ENCODE measurements around the gene RSPH1. TPM values are rescaled to one million over a fixed set of nuclear protein-coding genes. Genes with fewer than 3 reads are reported as not detected.
"Not testable (repeated sequence)": the region's sequence is repeated elsewhere in the genome, so short reads cannot be mapped to it uniquely, and the experiment has no call there.

Gene RSPH1
- polyA plus RNA-seq, 3 donors, result 0.13 to 1.6 (median 0.34) TPM

GRCh38 chr21:42474043-42474831 is 21.8 kb downstream of the RSPH1 start:
- no peak overlapping the region for H3K27ac ChIP-seq (ENCODE audit: low read depth, low read length)

GRCh38 chr21:42473498-42474042 is 22.5 kb downstream of the RSPH1 start:
- 86 to 91% (median 88%) methylated on average over 9 of the region's 9 CpGs for WGBS, 3 donors
- H3K27ac ChIP-seq (ENCODE audit: low read depth, low read length), result no peak overlapping the region

More at GRCh38 chr21:42474043-42474831, 21.8 kb downstream of the RSPH1 start:
- 69 to 76% (median 73%) methylated on average over 14 of the region's 14 CpGs for WGBS, 3 donors

GRCh38 chr21:42472521-42472920 is 23.5 kb downstream of the RSPH1 start:
- no peak overlapping the region for H3K27ac ChIP-seq (ENCODE audit: low read depth, low read length)

GRCh38 chr21:42471716-42472330 is 24.2 kb downstream of the RSPH1 start:
- WGBS, 3 donors, result 89 to 94% (median 90%) methylated on average over 13 of the region's 13 CpGs
- no peak overlapping the region for H3K27ac ChIP-seq (ENCODE audit: low read depth, low read length)

More at GRCh38 chr21:42472521-42472920, 23.5 kb downstream of the RSPH1 start:
- whole genome bisulfite sequencing, 3 donors, result 67 to 97% (median 72%) methylated on average over 7 of the region's 7 CpGs

GRCh38 chr21:42471206-42471605 is 24.8 kb downstream of the RSPH1 start:
- 89 to 93% (median 93%) methylated on average over 9 of the region's 9 CpGs for WGBS, 3 donors
- no peak overlapping the region for H3K27ac ChIP-seq (ENCODE audit: low read depth, low read length)

- H3K27ac ChIP-seq (ENCODE audit: low read depth, low read length), result not testable (repeated sequence)
- 95 to 97% (median 95%) methylated on average over 4 of the region's 4 CpGs for WGBS, 3 donors
These were observed 26.3 kb downstream of the RSPH1 start for GRCh38 chr21:42469726-42470125.

GRCh38 chr21:42469272-42469671 is 26.8 kb downstream of the RSPH1 start:
- H3K27ac ChIP-seq (ENCODE audit: low read depth, low read length), result no peak overlapping the region
- 89 to 91% (median 89%) methylated on average over 2 of the region's 2 CpGs for WGBS, 3 donors

GRCh38 chr21:42468491-42469131 is 27.4 kb downstream of the RSPH1 start:
- WGBS, 3 donors, result 61 to 83% (median 64%) methylated on average over 6 of the region's 6 CpGs
- H3K27ac ChIP-seq (ENCODE audit: low read depth, low read length), result no peak overlapping the region

- H3K27ac ChIP-seq (ENCODE audit: low read depth, low read length), result no peak overlapping the region
- WGBS, 3 donors, result 37 to 52% (median 50%) methylated on average over 12 of the region's 12 CpGs
These were observed 28.7 kb downstream of the RSPH1 start for GRCh38 chr21:42467140-42467983.

GRCh38 chr21:42466700-42467099 is 29.3 kb downstream of the RSPH1 start:
- H3K27ac ChIP-seq (ENCODE audit: low read depth, low read length), result no peak overlapping the region
- WGBS, 3 donors, result 90 to 95% (median 91%) methylated on average over 10 of the region's 10 CpGs

GRCh38 chr21:42465803-42466127 is 30.3 kb downstream of the RSPH1 start:
- no peak overlapping the region for H3K27ac ChIP-seq (ENCODE audit: low read depth, low read length)
- 60 to 92% (median 68%) methylated on average over 3 of the region's 3 CpGs for WGBS, 3 donors

GRCh38 chr21:42465008-42465802 is 30.8 kb downstream of the RSPH1 start:
- H3K27ac ChIP-seq (ENCODE audit: low read depth, low read length), result no peak overlapping the region
- 30 to 36% (median 33%) methylated on average over 8 of the region's 8 CpGs for WGBS, 3 donors

GRCh38 chr21:42463861-42464515 is 32.0 kb downstream of the RSPH1 start:
- H3K27ac ChIP-seq (ENCODE audit: low read depth, low read length), result no peak overlapping the region
- WGBS, 3 donors, result 57 to 88% (median 59%) methylated on average over 17 of the region's 17 CpGs

GRCh38 chr21:42461881-42462877 is 33.8 kb downstream of the RSPH1 start:
- 62 to 72% (median 68%) methylated on average over 10 of the region's 10 CpGs for WGBS, 3 donors
- no peak overlapping the region for H3K27ac ChIP-seq (ENCODE audit: low read depth, low read length)

- WGBS, 3 donors, result 76 to 85% (median 77%) methylated on average over 5 of the region's 5 CpGs
- H3K27ac ChIP-seq (ENCODE audit: low read depth, low read length), result no peak overlapping the region
These were observed 34.9 kb downstream of the RSPH1 start for GRCh38 chr21:42461185-42461520.
